HepG2 (cell line): Measurements from ENCODE around the gene SGK1.

ENCODE experiments used
- MAFK ChIP-seq, 2 experiments: IDR thresholded peaks in 1 of 2; conservative IDR thresholded peaks in 1 of 2; 2 replicates each; pipeline ENCODE4 v1.6.1; 2011; ENCODE audit warnings: improper control_type of control experiment in 2 of 2, low read length in 2 of 2
- SP1 ChIP-seq, 2 experiments: fragments of 450-650 bp in 1 of 2; sonication (generic) in 1 of 2; formaldehyde crosslinking in 1 of 2; IDR thresholded peaks; 2 replicates each; pipeline versions ENCODE4 v1.4.0 to v1.6.1; 2016 to 2020; ENCODE audit warnings: missing genetic modification reagents in 1 of 2
- SUZ12 ChIP-seq: fragments of 150-350 bp; IDR thresholded peaks from 2 replicates; pipeline ENCODE4 v1.6.1; 2014; ENCODE audit warnings: low read depth, low read length
- USF2 ChIP-seq, 2 experiments: sonication (generic) in 1 of 2; formaldehyde crosslinking in 1 of 2; IDR thresholded peaks; 2 replicates each; pipeline versions ENCODE4 v1.5.1 to v1.6.1; 2011 to 2020; ENCODE audit warnings: borderline replicate concordance in 1 of 2, low read depth in 1 of 2, low read length in 1 of 2, mild to moderate bottlenecking in 1 of 2, missing genetic modification reagents in 1 of 2, moderate library complexity in 1 of 2
- ZKSCAN1 ChIP-seq: fragments of 150-350 bp; IDR thresholded peaks from 2 replicates; pipeline ENCODE4 v1.6.1; 2014; ENCODE audit warnings: low read length

- no peak for TF ChIP-seq USF2 (IDR thresholded peaks at IDR 0.05; ENCODE audit: low read depth, low read length)
- TF ChIP-seq USF2 (CRISPR knock-in tag; IDR thresholded peaks at IDR 0.05; ENCODE audit: borderline replicate concordance) = no peak
- no peak for TF ChIP-seq MAFK (conservative IDR thresholded peaks at IDR 0.05 in 1 of 2, IDR thresholded peaks at IDR 0.05 in 1 of 2; ENCODE audit: low read length in 2 of 2)
- TF ChIP-seq SP1 (IDR thresholded peaks at IDR 0.05) = no peak
- TF ChIP-seq SP1 (CRISPR knock-in tag; IDR thresholded peaks at IDR 0.05) = no peak
- no peak for TF ChIP-seq ZKSCAN1
- TF ChIP-seq SUZ12 = no peak
Measured at GRCh38 chr6:134211297-134211696, 106.6 kb downstream of the SGK1 start.
